Measurements from ENCODE around the gene RBM18.

Gene RBM18, protein sequence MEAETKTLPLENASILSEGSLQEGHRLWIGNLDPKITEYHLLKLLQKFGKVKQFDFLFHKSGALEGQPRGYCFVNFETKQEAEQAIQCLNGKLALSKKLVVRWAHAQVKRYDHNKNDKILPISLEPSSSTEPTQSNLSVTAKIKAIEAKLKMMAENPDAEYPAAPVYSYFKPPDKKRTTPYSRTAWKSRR

GRCh38 chr9:122264360-122265148 lies at the start of gene RBM18, which contains the start of gene MRRF:
Gene RBM18 (minus strand): TSS chr9:122264840. CDS start chr9:122261492, 3,348 bp downstream.
Gene MRRF (plus strand): TSS chr9:122264882. CDS start chr9:122270892, 6,010 bp downstream.
- peak; percentile 89 for FAIRE-seq
- DNase-seq (ENCODE audit: extremely low spot score, insufficient read length, low read depth): peak; percentile 85

DNA sequence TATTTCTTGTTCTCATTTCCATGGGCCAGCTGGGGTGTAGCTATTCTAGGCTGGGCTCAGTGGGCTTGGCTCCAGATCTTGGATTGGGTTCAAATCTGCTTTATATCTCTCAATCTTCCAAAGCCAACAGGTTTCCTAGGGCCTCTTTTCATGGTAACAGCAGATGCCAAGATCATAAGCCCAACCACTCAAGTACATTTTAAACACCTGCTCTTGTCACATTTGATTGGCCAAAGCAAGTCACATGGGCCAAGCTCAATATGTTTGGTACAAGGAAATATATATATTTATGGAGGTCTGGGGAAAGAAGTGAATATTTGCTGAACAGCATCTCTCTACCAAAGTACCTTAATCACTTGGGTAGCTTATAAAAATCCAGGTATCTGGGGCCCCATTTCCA lies 49.5 kb upstream of the RBM18 start:
- FAIRE-seq: no peak
- no peak for DNase-seq (ENCODE audit: extremely low spot score, insufficient read length, low read depth)

DNA sequence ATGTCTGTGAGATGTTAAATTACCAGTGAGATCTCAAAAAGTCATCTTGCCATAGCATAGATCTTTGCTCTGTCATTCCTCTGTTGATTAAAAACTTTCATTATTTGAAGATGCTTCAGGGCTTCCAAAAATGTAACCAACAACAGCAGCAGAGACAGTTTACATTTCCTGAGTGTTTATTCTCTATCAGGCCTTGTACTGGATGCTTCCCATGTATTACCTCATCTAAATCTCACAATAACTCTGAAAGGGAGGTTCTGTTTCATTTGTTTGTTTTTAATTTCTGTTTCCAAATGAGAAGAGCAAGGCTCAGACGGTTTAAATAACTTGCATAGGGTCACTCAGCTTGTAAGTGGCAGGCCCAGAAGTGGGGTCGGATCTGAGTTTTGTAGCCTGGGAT lies 45.2 kb upstream of the RBM18 start:
- no peak for DNase-seq (ENCODE audit: extremely low spot score, insufficient read length, low read depth)
- no peak for FAIRE-seq

DNA sequence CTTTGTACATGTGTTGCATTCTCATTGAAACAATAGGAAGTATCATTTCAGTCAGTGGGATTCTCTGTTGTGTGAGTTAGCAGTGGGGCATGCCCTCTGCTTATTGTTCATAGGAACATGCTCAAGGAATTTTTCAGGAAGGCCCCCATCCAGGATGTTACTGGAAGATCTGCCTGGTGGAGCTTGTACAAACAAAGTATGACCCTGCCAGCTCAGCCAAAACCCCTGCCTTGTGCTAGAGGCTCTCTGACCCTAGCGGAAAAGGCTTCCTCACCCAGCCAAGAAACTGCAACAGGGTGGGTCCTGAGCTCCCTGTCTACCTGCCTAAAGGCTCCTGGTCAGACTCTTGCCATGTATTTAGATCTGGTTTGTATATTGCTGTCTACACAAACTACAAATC lies 43.3 kb upstream of the RBM18 start:
- FAIRE-seq: no peak

GRCh38 chr9:122307061-122307460 lies 42.4 kb upstream of the RBM18 start:
- DNase-seq (ENCODE audit: extremely low spot score, insufficient read length, low read depth): no peak

More for the DNA sequence above, 43.3 kb upstream of the RBM18 start:
- no peak for DNase-seq (ENCODE audit: extremely low spot score, insufficient read length, low read depth)

DNA sequence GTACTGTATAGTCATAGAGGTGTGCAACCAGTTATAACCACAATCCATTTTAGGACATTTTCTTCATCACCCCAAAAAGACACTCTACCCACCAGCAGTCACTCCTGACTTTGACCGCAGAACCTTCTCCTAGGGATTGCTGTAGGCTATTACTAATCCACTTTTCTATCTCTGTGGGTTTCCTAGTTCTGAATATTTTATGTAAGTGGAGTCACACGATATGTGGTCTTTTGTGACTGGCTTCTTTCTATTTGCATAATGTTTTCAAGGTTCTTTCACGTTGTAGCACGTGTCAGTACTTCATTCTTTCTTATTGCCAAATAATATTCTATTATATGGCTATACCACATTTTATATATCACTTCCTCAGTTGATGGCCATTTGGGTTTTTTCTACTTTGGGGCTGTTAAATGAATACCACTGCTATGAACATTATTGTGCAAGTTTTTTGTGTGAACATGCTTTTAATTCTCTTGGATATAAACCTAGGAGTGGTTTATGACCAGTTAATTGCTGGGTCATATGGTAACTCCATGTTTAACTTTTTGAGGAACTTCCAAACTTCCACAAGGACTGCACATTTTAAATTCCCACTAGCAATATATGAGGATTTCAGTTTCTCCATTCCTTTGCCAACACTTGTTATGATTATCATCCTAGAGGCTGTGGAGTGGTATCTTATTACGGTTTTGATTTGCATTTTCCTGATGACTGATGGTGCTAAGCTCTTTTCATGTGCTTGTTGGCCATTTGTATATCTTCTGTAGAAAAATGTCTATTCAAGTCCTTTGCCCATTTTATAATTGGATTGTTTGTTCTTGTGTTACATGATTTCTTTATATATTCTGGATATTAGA lies 37.8 kb upstream of the RBM18 start:
- FAIRE-seq: no peak
- no peak for DNase-seq (ENCODE audit: extremely low spot score, insufficient read length, low read depth)

More at GRCh38 chr9:122307061-122307460, 42.4 kb upstream of the RBM18 start:
- no peak for FAIRE-seq

DNA sequence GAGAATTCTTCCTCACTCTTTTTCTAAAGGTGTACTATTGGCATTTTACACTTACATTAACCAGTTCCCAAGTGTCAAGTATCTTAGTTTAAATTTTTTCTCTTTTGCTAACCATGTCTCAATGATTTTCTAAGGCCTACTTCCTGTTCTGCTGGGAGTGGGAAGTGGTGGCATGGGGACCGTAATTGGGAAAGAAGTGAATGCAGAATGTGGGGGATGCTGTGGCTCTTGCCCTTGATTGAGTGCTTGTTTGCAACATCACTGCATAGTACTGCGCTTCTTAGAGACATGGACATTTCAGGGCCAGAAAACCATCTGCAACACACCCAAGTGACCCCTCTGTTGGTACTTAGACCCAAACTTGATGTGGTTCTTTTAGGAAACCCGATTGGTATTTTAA lies 32.9 kb upstream of the RBM18 start:
- FAIRE-seq (no peak), DNase-seq (ENCODE audit: extremely low spot score, insufficient read length, low read depth) (no peak)

DNA sequence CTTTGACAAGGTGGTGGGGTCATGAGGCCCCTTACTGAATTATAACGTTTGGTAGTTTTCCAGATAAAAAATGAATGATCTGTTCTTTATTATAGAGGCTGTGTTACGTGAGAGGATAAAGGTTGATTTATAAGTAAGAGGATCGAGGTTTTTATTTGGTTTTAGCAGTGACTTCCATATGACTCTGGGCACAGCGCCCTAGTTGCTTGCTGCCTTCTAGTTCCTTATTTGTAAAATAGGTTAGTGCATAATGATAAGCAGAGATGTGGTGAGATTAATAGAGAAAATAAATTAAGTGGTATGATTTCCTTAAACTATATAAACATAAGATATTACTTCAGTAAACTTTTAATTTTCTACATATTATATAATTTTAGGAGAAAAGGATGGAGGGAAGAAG lies 29.9 kb upstream of the RBM18 start:
- DNase-seq (ENCODE audit: extremely low spot score, insufficient read length, low read depth) (no peak), FAIRE-seq (no peak)

DNA sequence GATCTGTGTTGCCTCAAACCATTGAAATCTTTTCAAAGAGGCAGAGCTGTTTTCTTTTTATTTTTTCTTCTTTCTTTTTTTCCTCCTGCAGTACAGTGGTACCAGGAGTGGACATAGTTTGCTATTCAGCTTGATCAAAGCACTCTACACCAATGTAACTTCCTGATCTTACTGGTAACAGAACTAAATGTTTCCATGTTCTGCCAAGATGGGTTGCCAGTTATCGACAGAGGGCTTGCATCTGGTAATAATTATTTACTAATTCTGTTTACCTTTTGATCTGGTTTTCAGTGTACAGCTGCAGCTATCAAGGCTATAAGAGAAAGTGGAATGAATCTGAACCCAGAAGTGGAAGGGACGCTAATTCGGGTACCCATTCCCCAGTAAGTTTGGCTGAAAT lies 26.8 kb upstream of the RBM18 start:
- DNase-seq (ENCODE audit: extremely low spot score, insufficient read length, low read depth): no peak
- FAIRE-seq: no peak

DNA sequence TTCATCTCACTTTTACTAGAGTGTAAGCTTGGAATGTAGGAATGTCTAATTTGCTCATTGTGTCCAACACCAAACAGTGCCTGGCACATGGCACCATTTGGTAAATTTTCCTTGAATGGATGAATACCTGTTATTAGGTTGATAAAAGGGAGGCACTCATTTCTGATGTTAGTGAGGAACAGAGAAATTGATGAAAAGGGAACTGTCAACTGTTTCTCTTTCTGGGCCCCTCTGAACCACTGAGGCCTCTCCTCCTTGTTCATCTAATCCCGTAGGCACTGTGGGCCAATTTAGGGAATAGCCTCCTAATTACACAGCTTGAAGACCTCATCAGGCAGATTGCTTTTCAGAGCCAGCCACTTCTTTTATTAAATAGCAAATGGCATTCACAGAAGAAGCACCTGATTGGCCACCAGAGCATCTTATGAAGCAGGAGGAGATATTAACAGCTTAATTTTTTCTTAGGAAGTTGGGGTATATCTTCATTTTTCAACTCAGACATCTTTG lies 22.6 kb upstream of the RBM18 start:
- DNase-seq (ENCODE audit: extremely low spot score, insufficient read length, low read depth) (no peak), FAIRE-seq (no peak)

DNA sequence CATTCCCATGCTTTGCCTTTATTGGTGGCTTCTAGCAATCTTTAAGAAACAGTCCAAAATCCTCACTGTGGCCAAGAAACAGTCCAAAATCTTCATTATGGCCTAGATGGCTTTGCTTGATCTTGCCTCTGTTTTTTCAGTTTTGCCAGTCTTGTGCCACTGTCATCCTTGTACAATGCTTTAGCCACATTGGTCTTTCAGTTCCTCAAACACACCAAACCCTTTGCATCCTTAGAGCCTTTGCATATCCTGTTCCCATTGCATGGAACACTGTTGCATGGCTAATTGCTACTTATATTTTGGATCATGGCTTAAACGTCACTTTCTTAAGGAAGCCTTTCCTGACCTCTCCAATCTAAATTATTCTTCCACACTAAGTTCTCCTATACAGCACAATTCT lies 22.1 kb upstream of the RBM18 start:
- FAIRE-seq: peak; percentile 55
- peak; percentile 1 for DNase-seq (ENCODE audit: extremely low spot score, insufficient read length, low read depth)

- no peak for FAIRE-seq
- DNase-seq (ENCODE audit: extremely low spot score, insufficient read length, low read depth): no peak
Observed at GRCh38 chr9:122281368-122281767, 16.7 kb upstream of the RBM18 start.

DNA sequence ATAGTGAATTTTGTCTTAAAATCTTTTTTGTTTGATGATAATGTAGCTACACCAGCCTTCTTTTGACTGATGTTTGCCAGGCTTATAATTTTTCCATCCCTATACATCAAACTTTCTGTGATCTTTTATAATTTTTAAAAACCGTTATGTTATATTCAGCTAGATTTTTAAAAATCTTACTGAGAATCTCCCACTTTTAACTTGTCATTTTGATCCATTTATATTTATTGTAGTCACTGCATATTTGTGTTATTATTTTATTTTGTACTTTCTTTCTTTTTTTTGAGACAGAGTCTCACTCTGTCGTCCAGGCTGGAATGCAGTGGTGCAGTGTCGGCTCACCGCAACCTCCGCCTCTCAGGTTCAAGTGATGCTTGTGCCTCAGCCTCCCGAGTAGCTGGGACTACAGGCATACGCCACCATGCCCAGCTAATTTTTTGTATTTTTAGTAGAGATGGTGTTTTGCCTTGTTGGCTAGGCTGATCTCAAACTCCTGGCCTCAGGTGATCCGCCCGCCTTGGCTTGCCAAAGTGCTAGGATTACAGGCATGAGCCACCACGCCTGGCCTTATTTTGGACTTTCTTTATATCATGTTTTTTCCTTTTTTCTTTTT lies 12.8 kb upstream of the RBM18 start:
- FAIRE-seq: no peak

GRCh38 chr9:122276096-122276495 lies 11.5 kb upstream of the RBM18 start:
- FAIRE-seq (no peak), DNase-seq (ENCODE audit: extremely low spot score, insufficient read length, low read depth) (no peak)

More for the DNA sequence above, 12.8 kb upstream of the RBM18 start:
- no peak for DNase-seq (ENCODE audit: extremely low spot score, insufficient read length, low read depth)

DNA sequence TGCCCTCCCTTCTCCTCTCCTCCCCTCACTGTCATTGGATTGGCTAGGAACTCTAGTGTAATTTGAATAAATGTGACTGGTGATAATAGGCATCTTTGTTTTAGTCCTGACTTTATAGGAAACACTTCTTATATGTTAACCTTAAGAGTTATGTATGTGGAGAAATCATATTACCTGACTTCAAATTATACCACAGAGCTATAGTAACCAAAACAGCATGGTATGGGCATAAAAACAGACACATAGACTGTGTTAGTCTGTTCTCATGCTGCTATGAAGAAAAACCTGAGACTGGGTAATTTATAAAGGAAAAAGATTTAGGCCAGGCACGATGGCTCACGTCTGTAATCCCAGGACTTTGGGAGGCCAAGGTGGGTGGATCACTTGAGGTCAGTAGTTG lies 9.4 kb upstream of the RBM18 start:
- FAIRE-seq (no peak), DNase-seq (ENCODE audit: extremely low spot score, insufficient read length, low read depth) (no peak)

DNA sequence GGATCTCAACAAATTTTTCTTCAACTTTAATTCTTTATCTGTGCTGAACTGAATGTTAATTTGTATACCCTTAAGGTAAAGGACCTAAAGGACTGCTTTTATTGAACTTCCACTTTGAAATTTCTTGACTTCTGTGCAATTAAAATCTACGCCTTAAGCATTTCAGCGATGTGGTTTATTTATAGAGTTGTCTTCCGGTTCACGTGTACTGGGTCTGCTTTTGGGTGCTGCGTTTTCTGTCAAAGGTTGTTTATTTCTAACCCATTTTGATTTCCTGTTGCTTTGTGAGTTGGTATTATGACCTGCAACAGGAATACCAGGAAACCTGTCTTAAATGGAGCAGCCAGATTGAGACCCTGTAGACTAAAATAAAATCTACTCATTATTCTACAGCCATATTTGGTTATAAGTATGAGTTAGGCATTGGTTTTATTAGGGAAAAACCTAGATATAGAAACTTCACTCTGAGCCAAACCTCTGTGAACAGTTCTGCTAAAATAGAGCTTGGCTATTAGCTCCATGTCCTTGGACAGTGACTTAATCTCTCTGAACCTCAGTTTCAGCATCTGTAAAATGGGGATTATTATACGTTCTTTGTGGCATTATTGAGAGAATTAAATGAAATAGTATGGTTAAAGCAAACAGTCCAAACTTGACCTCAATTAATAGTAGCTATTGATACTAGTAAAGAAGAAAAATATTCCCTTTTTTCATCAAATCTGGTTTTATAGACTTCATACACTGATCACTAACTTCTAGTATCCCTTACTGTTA lies 3.6 kb upstream of the RBM18 start:
- DNase-seq (ENCODE audit: extremely low spot score, insufficient read length, low read depth) (no peak), FAIRE-seq (no peak)

DNA sequence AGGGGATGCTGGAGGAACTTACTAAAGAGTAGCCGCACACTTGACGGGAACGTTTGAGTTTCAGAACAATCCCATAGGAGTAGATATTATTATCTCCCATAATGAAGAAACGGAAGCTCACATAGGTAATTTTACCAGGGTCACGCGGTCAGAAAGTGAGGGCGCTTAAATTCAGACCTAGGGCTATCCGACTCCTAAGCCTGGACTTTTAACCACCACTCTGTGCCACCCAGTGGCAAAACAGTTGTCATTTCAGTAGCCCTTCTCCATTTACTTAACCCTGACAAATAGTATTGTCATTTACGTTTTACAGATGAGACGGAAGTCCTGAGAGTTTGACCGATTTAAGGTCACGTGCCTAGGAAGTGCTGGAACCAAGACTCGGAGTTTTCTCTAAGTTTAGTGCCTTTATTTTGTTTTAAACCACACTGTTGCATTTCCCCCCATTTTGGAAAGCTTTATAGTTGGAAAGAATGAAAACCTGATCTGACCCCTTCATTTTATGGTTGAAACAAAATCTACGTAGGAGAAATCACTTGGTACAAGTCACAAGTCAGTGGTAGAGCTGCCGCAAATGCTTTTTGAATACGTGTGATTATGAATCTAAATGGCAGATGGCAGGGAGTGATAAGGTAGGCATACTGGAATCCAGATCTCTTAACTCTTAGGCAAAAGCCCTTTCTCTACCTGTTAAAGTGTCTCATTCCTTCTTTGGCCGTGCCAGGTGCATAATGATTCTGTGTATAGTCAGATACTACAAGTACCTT lies 692 bp upstream of the RBM18 start:
- peak; percentile 61 for FAIRE-seq
- no peak for DNase-seq (ENCODE audit: extremely low spot score, insufficient read length, low read depth)

DNA sequence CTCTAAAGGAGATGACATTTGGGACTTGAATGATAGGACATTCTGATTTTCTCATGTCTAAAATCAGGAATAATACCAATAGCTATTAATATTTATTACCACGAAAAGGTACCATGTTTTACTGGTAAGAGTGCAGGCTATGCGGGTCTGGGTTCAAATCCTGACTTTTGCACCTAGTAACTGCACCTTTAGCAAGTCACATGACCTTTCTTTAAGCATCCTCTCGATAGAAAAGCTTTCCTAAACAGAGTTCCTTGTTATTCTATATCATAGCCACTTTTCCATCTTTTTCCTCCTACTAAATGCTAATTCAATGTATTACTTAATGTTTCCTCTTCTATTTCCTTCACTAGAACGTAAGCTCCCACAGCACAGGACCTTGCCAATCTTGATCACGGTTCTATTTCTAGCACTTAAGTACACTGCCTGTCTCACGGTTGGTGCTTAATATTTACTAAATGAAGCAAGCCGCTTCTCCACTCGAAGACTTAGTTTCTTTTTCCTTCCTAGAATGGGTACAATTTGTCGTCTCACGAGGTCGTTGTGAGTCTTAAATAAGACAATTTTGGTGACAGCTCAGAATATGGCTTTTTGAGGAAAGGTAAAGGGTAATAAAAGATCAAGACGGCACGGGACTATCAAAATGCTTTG lies 816 bp downstream of the RBM18 start:
- FAIRE-seq: no peak

More for the DNA sequence above, 816 bp downstream of the RBM18 start:
- DNase-seq (ENCODE audit: extremely low spot score, insufficient read length, low read depth): no peak
